ENCODE data around the gene MPZL1. TPM values are rescaled to one million over a fixed set of nuclear protein-coding genes. Genes with fewer than 3 reads are reported as not detected.
A peak's percentile ranks its signal among the peaks of the same experiment; 100 is the strongest.

MPZL1 gene
- total and polyA plus RNA-seq, 7 experiments from 2014 or later, result 4.8 to 25.3 (median 12.2) TPM

GRCh38 chr1:167776616-167777268 is 55.0 kb downstream of the MPZL1 start:
- Mint-ChIP-seq H3K36me3 (peaks cover 23 to 53% (median 46%) of the 10 kb centered on the region in 5 donors), H3K4me3 (peak overlapping the region in 3 of 10 donors; percentile 8 to 33 (median 26)), H3K27me3 (no peaks in the 10 kb centered on the region), H3K4me1 (peaks cover 7 to 27% (median 15%) of the 10 kb centered on the region in 7 donors), H3K9me3 (peaks cover 0 to 27% (median 5%) of the 10 kb centered on the region in 11 donors), H3K27ac (peak overlapping the region; percentile 42 to 87 (median 66))
- no peak overlapping the region for H3K27ac ChIP-seq (ENCODE audit: low read depth, low read length)
- H3K36me3 ChIP-seq (ENCODE audit: control insufficient read depth in 2 of 3, insufficient read depth in 3 of 3, low read length in 3 of 3), result peaks cover 0 to 2% (median 0%) of the 10 kb centered on the region in 3 experiments
- intact Hi-C loops (cut with micrococcal nuclease), result no loop called here
- DNase-seq (no peak), ATAC-seq (no peak)
- no peaks in the 10 kb centered on the region for H3K9me3 ChIP-seq (ENCODE audit: control insufficient read depth in 2 of 3, low read length in 3 of 3)
- peaks cover 0 to 8% of the 10 kb centered on the region in 2 donors for H3K4me1 ChIP-seq (ENCODE audit: control insufficient read depth in 2 of 2, insufficient read depth in 2 of 2, low read length in 2 of 2)
- ChIA-PET CTCF (no interaction called here), POLR2A (interaction anchor here (0.6 kb wide), 1 partner anchor 124 kb away, joined by 3 read pairs; no protein-coding TSS in a partner anchor)
- no peak overlapping the region for H3K4me3 ChIP-seq (ENCODE audit: low read length)
- no peaks in the 10 kb centered on the region for H3K27me3 ChIP-seq (ENCODE audit: control insufficient read depth in 2 of 2, insufficient read depth in 2 of 2, low read length in 2 of 2)

- Histone ChIP-seq H3K4me3 (ENCODE audit: low read length) (no peak overlapping the region), H3K27me3 (ENCODE audit: control insufficient read depth in 2 of 2, insufficient read depth in 2 of 2, low read length in 2 of 2) (no peaks in the 10 kb centered on the region), H3K4me1 (ENCODE audit: control insufficient read depth in 2 of 2, insufficient read depth in 2 of 2, low read length in 2 of 2) (peaks cover 0 to 8% of the 10 kb centered on the region in 2 donors), H3K36me3 (ENCODE audit: control insufficient read depth in 2 of 3, insufficient read depth in 3 of 3, low read length in 3 of 3) (no peaks in the 10 kb centered on the region), H3K9me3 (ENCODE audit: control insufficient read depth in 2 of 3, low read length in 3 of 3) (no peaks in the 10 kb centered on the region), H3K27ac (ENCODE audit: low read depth, low read length) (no peak overlapping the region)
- no peak for ATAC-seq
- H3K4me3 Mint-ChIP-seq, result peak overlapping the region in 3 of 10 donors; percentile 8 to 33 (median 26)
- peak overlapping the region; percentile 32 to 87 (median 62) for H3K27ac Mint-ChIP-seq
- H3K27me3 Mint-ChIP-seq, result no peaks in the 10 kb centered on the region
- intact Hi-C loops (cut with micrococcal nuclease), result no loop called here
- CTCF ChIA-PET, result no interaction called here
- no peak for DNase-seq
- POLR2A ChIA-PET, result no interaction called here
- H3K4me1 Mint-ChIP-seq, result peaks cover 7 to 27% (median 15%) of the 10 kb centered on the region in 7 donors
- H3K9me3 Mint-ChIP-seq, result peaks cover 0 to 30% (median 5%) of the 10 kb centered on the region in 11 donors
- peaks cover 23 to 52% (median 49%) of the 10 kb centered on the region in 5 donors for H3K36me3 Mint-ChIP-seq
Observed at GRCh38 chr1:167777269-167777650, 55.5 kb downstream of the MPZL1 start.

- Mint-ChIP-seq H3K27ac (no peak overlapping the region), H3K4me3 (no peak overlapping the region), H3K27me3 (no peaks in the 10 kb centered on the region), H3K36me3 (peaks cover 23 to 48% (median 39%) of the 10 kb centered on the region in 5 donors), H3K9me3 (peaks cover 0 to 30% (median 5%) of the 10 kb centered on the region in 11 donors), H3K4me1 (peaks cover 5 to 16% (median 10%) of the 10 kb centered on the region in 7 donors)
- DNase-seq (no peak), ATAC-seq (no peak)
- intact Hi-C loops (cut with micrococcal nuclease), result no loop called here
- no peaks in the 10 kb centered on the region for H3K9me3 ChIP-seq (ENCODE audit: control insufficient read depth in 2 of 3, low read length in 3 of 3)
- H3K4me1 ChIP-seq (ENCODE audit: control insufficient read depth in 2 of 2, insufficient read depth in 2 of 2, low read length in 2 of 2), result peaks cover 0 to 7% of the 10 kb centered on the region in 2 donors
- ChIA-PET CTCF (no interaction called here), POLR2A (no interaction called here)
- H3K27ac ChIP-seq (ENCODE audit: low read depth, low read length), result no peak overlapping the region
- H3K27me3 ChIP-seq (ENCODE audit: control insufficient read depth in 2 of 2, insufficient read depth in 2 of 2, low read length in 2 of 2), result no peaks in the 10 kb centered on the region
- no peak overlapping the region for H3K4me3 ChIP-seq (ENCODE audit: low read length)
- H3K36me3 ChIP-seq (ENCODE audit: control insufficient read depth in 2 of 3, insufficient read depth in 3 of 3, low read length in 3 of 3), result no peaks in the 10 kb centered on the region
Observed at GRCh38 chr1:167781558-167781957, 59.8 kb downstream of the MPZL1 start.

GRCh38 chr1:167782946-167783345 is 61.2 kb downstream of the MPZL1 start:
- no peak overlapping the region for H3K4me3 Mint-ChIP-seq
- CTCF ChIA-PET, result no interaction called here
- no peak overlapping the region for H3K27ac Mint-ChIP-seq
- no peaks in the 10 kb centered on the region for H3K9me3 ChIP-seq (ENCODE audit: control insufficient read depth in 2 of 3, low read length in 3 of 3)
- H3K27me3 ChIP-seq (ENCODE audit: control insufficient read depth in 2 of 2, insufficient read depth in 2 of 2, low read length in 2 of 2), result no peaks in the 10 kb centered on the region
- intact Hi-C loops (cut with micrococcal nuclease), result no loop called here
- POLR2A ChIA-PET, result no interaction called here
- DNase-seq (no peak), ATAC-seq (no peak)
- H3K36me3 ChIP-seq (ENCODE audit: control insufficient read depth in 2 of 3, insufficient read depth in 3 of 3, low read length in 3 of 3), result no peaks in the 10 kb centered on the region
- H3K9me3 Mint-ChIP-seq, result peaks cover 0 to 30% (median 5%) of the 10 kb centered on the region in 11 donors
- H3K4me1 ChIP-seq (ENCODE audit: control insufficient read depth in 2 of 2, insufficient read depth in 2 of 2, low read length in 2 of 2), result no peaks in the 10 kb centered on the region
- no peaks in the 10 kb centered on the region for H3K27me3 Mint-ChIP-seq
- no peak overlapping the region for H3K4me3 ChIP-seq (ENCODE audit: low read length)
- H3K27ac ChIP-seq (ENCODE audit: low read depth, low read length), result no peak overlapping the region
- peaks cover 22 to 52% (median 41%) of the 10 kb centered on the region in 5 donors for H3K36me3 Mint-ChIP-seq
- peaks cover 0 to 6% (median 0%) of the 10 kb centered on the region in 7 donors for H3K4me1 Mint-ChIP-seq

- H3K4me1 Mint-ChIP-seq, result peaks cover 0 to 6% (median 0%) of the 10 kb centered on the region in 7 donors
- H3K27me3 ChIP-seq (ENCODE audit: control insufficient read depth in 2 of 2, insufficient read depth in 2 of 2, low read length in 2 of 2), result no peaks in the 10 kb centered on the region
- H3K27me3 Mint-ChIP-seq, result no peaks in the 10 kb centered on the region
- H3K9me3 Mint-ChIP-seq, result peaks cover 0 to 19% (median 2%) of the 10 kb centered on the region in 11 donors
- no peak overlapping the region for H3K27ac ChIP-seq (ENCODE audit: low read depth, low read length)
- H3K4me3 Mint-ChIP-seq, result no peak overlapping the region
- no peak for DNase-seq
- CTCF ChIA-PET, result no interaction called here
- intact Hi-C loops (cut with micrococcal nuclease), result no loop called here
- H3K36me3 ChIP-seq (ENCODE audit: control insufficient read depth in 2 of 3, insufficient read depth in 3 of 3, low read length in 3 of 3), result no peaks in the 10 kb centered on the region
- no peak for ATAC-seq
- H3K9me3 ChIP-seq (ENCODE audit: control insufficient read depth in 2 of 3, low read length in 3 of 3), result no peaks in the 10 kb centered on the region
- H3K36me3 Mint-ChIP-seq, result peaks cover 17 to 50% (median 38%) of the 10 kb centered on the region in 5 donors
- no peaks in the 10 kb centered on the region for H3K4me1 ChIP-seq (ENCODE audit: control insufficient read depth in 2 of 2, insufficient read depth in 2 of 2, low read length in 2 of 2)
- POLR2A ChIA-PET, result no interaction called here
- H3K27ac Mint-ChIP-seq, result no peak overlapping the region
- no peak overlapping the region for H3K4me3 ChIP-seq (ENCODE audit: low read length)
Observed at GRCh38 chr1:167784876-167785550, 63.2 kb downstream of the MPZL1 start.

GRCh38 chr1:167786502-167786901 is 64.7 kb downstream of the MPZL1 start:
- Histone ChIP-seq H3K4me3 (ENCODE audit: low read length) (no peak overlapping the region), H3K4me1 (ENCODE audit: control insufficient read depth in 2 of 2, insufficient read depth in 2 of 2, low read length in 2 of 2) (no peaks in the 10 kb centered on the region), H3K27ac (ENCODE audit: low read depth, low read length) (no peak overlapping the region), H3K9me3 (ENCODE audit: control insufficient read depth in 2 of 3, low read length in 3 of 3) (no peaks in the 10 kb centered on the region), H3K36me3 (ENCODE audit: control insufficient read depth in 2 of 3, insufficient read depth in 3 of 3, low read length in 3 of 3) (no peaks in the 10 kb centered on the region), H3K27me3 (ENCODE audit: control insufficient read depth in 2 of 2, insufficient read depth in 2 of 2, low read length in 2 of 2) (no peaks in the 10 kb centered on the region)
- Mint-ChIP-seq H3K9me3 (peaks cover 0 to 5% (median 0%) of the 10 kb centered on the region in 11 donors), H3K4me1 (peaks cover 0 to 6% (median 0%) of the 10 kb centered on the region in 7 donors), H3K27ac (no peak overlapping the region), H3K36me3 (peaks cover 11 to 37% (median 31%) of the 10 kb centered on the region in 5 donors), H3K27me3 (no peaks in the 10 kb centered on the region), H3K4me3 (no peak overlapping the region)
- ATAC-seq (no peak), DNase-seq (no peak)
- ChIA-PET POLR2A (no interaction called here), CTCF (no interaction called here)
- intact Hi-C loops (cut with micrococcal nuclease), result no loop called here
